Stimulated activated CD4-positive, alpha-beta T cell treated with anti-CD3 and anti-CD28 coated beads, Interleukin-1b, Interleukin-23, amount 100 ng/mL, for 48 hours (primary cell): Measurements from ENCODE around the gene ERFL.

ENCODE experiments used
- DNase-seq: peaks from one replicate; pipeline ENCODE4 v3.0.0-alpha.2; 2020

Gene ERFL

DNA sequence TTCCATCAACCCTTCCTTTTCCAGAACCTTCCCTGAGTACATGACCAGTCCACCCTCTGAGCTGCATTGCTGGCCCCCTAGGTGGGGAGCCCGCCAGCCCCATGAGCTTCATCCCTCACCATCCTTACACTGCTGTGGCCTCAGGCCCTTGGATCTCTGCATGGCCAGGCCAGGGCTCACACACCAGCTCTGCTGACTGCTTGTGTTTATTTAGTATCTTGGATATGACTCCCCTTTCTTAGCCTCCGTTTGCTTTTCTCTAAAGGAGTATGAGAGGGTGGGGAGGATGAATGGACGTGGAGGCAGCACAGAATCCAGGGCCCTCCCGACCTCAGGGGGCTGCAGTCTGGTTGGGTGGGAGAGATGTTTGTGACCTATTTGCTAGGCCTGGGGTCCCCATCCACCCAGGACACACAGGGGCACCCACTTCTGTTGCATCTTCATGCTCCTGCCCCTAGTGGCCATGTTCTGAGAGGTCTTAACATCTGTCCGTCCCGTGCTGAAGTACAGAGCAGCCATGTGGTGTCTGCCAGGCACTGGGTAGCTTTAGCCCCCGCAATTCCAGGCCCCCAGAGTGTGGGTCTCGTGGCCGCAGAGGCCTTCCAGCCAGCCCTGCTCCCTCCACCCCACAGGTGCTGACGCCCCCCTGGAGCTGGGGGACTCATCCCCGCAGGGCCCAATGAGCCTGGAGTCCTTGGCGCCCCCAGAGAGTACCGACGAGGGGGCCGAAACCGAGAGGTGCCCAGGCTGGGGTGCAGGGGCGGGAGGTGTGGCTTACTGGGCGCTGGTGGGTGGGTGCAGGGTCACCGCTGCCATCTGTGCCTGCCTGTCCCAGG lies 32.3 kb downstream of the ERFL start:
- no peak for DNase-seq

DNA sequence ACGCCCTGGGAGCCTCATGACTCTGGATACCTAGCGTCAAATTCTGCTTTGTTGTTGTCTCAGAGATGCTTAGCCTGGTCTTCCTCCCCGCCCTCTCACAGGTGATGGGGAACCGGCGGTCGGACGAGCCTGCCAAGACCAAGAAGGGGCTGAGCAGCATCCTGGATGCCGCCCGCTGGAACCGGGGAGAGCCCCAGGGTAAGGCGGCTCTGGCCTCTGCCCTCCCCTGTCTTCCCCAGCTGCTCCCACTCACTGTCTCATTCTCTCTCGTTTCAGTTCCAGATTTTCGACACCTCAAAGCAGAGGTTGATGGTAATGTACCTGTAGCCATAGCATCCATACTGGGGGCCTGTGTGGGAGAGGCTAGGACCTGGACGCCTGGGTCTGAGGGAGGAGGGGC lies 33.9 kb downstream of the ERFL start:
- DNase-seq: no peak

DNA sequence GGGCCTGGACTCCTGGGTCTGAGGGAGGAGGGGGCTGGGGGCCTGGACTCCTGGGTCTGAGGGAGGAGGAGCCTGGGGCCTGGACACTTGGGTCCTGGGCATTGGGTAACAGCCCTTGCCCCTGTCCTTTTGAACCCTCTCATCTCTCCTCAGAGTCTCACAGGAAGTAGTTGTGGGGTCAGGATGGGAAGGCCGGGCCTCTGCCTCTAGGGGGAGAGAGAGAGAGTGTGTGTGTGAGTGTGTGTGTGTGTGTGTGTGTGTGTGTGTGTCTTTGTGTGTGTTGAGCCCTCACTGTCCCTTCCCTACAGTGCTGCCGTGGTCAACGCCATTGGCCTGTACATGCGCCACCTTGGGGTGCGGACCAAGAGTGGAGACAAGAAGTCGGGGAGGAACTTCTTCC lies 34.4 kb downstream of the ERFL start:
- DNase-seq: no peak

DNA sequence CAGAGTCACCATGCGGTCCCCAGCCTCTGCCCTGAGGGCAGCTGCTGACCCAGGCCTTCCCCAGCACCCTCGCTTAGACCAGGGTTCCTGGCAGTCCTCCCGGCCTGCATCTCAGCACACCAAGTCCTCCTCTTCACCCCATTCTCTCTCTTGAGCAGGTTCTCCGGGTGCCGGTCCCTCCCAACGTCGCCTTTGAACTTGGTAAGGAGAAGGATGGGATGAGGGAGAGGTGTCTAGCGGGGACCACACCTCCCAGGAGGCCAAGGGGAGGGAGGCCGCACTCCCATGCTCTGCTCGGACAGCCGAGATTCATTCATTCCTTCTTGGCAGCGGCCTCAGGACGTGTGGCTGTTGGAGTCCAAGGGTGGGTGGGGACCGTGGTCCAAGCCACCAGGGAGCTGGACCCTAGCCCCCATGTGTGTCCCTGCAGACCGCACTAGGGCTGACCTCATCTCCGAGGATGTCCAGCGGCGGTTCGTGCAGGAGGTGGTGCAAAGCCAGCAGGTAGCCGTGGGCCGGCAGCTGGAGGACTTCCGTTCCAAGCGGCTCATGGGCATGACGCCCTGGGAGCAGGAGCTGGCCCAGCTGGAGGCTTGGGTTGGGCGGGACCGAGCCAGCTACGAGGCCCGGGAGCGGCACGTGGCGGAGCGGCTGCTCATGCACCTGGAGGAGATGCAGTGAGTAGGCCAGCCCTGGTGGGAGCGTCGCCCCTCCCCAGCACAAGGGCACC lies 35.9 kb downstream of the ERFL start:
- DNase-seq: no peak

DNA sequence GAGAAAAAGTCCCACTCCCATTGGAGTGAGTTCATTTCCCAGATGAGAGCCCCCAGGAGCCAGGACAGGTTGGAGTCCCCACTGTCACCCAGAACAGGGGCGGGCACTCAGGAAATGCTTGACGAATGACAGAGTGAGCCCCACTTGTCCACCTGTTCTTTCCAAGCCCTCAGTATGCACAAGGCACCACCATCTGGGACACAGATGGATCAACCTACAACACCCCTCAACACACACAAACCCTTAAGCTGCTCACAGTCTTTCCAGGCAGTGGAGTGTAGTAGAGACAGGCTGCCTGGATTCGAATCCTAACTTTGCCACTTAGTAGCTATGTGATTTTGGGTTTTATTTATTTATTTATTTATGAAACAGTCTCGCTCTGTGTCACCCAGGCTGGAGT lies 37.3 kb downstream of the ERFL start:
- DNase-seq: no peak

DNA sequence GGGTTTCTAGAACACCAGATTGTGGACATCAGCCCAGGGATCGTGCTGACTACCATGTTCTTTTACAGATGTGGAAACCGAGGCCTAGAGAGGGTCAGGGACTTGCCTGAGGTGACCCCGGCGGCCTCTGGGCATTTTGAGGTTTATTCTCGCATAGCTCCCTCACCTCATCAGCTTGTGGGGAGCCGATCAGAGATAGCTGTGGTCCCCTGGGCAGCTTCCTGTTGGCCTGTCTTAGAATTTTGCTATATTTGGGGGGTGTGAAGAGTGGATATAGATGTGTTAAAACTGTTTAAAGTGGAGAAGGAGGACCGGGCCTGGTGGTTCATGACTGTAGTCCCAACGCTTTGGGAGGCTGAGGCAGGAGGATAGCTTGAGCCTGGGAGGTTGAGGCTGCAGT lies 38.4 kb downstream of the ERFL start:
- no peak for DNase-seq

DNA sequence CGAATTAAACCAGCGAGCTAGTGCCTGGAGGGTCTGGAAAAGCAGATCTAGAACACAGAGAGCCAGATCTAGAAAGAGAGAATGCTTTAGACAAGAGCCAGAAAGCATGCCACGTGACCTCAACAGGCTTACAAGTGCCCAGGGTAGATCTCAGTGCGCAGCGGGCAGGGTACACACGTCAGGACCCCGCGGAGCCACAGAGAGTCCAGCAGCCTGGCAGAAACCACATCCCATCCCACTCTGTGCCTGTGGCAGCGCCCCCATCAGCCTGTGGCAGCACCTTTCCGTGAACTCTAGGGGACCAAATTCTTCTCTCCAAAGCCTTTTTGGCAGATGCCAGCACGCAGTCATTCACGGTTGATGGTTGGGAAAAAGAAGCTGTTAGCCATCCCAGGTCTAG lies 39.3 kb downstream of the ERFL start:
- no peak for DNase-seq

DNA sequence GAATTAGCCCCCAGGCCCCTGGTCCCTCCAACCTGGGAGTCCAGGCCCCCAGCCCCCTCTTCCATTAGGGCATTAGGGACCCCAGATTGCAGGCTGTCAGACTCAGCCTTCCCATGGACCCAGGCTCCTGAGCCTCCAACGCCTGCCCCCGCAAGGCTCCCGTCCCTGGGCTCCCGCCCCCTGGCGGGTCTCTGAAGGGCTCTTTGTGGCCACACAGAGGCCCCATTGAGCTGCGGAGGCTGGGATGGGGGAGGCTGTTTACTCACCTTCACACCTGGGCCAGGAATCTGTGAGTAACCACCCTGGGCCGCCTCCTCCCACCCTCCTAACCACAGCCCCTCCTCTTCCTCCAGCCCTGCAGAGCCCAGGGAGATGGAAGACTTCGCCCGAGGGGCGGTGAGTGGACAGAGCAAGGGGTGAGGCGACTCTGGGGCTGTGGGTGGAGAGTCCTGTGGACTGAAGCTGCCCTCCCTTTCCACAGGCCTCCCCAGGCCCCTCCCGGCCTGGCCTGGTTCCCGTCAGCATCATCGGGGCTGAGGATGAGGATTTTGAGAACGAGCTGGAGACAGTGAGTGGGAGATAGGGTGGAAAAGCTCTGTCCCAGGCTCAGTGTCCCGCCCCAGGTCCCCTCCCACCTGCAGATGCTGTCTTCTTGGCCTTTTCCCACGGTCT lies 40.4 kb downstream of the ERFL start:
- peak; percentile 90 for DNase-seq

DNA sequence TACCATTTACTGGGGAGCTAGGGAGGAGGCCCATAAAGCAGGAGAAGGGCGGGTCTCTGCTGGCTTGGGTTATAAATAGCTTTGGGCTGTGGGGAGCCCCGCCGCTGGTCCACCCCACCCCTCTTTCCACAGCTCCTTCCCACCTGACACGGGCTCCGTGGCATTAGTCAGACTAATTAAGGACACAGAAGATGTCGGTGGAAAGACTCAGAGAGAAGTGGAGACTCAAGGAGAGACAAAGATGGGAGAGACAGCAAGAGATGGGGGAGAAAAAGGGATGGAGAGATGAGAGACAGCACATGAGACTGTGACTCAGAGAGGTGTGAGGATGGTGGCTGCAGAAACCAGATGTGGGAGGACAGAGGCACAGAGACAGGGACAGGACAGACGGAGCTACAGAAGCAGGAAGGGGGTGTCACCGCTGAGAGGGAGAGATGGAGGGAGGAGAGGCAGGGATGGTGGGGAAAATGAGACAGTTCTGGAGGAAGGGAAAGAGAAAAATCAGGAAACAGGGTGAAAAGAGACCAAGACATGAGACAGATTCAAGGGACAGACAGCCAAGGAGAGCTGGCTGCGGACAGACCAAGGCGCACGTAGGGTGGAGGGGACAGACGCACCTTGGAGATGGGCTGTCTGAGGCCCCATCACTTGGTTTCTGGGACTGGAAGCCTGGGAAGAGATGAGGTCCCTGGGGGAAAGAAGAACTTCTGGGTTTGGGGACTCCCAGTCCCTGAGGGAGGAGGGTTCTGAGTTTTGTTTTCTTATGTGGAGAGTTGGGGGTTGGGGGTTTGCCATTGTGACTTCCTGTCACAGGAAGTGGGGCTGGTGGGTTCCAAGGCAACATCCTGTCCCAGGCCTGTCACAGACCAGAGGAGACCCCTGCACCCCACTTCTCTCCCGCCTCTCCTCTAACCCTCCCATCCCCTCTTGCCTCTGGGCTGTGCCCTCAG lies 41.2 kb downstream of the ERFL start:
- DNase-seq: peak; percentile 55

DNA sequence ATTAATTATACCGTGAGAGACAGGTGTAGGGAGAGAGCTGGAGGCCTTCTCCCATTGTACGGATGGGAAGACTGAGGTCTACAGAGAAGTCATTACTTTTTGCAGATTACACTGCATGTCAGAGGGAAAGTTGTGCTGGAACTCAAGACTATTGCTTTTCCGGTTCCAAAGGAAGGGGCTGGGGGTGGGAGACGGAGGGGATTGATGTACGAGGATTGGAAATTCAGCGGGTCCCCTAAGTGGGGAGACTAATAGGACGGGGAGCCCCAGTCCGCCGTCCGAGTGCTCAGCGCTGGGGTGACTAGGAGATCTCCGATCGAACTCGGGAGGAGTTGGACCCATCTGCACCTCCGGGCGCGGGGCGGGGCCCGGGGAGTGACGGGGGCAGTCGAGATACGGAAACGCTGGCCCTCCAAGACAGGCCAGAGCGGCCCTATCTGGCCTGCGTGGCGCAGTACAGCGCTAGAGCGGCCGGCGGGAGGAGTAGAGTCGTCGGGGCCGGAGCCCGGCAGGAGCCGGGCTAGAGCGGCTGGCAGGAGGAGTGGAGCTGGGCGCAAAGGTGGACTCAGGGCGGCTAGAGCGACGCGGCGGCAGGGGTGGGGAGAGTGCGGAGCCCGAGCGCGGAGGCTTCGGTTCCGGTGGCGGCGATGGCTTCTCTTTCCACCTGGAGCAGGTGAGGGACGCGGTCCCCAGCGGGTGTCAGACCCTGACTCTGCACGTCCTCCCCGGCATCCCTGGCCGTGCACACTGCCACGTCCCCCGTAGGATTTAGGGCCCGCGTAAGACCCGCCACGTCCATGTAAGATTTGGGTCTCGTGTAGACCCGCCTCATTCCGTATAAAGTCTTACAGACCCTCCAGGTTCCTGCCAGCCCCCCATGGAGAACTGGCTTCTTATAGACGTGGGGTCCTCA lies 44.2 kb downstream of the ERFL start:
- DNase-seq: peak; percentile 94

DNA sequence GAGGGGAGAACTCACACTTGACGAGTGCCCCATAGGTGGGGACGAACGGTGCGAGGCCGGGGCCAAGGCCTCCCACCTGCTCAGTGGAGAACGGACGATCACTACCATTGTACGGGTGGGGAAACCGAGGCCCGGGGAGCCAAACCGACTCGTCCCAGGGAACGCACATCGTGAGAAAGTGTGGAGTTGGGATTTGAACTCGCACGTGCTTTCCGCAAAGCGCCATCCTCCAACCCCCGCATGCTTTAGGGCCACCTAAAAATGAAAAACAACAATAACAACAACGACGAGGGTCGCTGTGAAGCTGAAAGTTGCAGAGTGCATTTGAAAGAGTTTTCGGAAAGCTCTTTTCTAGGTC lies 44.8 kb downstream of the ERFL start:
- no peak for DNase-seq

DNA sequence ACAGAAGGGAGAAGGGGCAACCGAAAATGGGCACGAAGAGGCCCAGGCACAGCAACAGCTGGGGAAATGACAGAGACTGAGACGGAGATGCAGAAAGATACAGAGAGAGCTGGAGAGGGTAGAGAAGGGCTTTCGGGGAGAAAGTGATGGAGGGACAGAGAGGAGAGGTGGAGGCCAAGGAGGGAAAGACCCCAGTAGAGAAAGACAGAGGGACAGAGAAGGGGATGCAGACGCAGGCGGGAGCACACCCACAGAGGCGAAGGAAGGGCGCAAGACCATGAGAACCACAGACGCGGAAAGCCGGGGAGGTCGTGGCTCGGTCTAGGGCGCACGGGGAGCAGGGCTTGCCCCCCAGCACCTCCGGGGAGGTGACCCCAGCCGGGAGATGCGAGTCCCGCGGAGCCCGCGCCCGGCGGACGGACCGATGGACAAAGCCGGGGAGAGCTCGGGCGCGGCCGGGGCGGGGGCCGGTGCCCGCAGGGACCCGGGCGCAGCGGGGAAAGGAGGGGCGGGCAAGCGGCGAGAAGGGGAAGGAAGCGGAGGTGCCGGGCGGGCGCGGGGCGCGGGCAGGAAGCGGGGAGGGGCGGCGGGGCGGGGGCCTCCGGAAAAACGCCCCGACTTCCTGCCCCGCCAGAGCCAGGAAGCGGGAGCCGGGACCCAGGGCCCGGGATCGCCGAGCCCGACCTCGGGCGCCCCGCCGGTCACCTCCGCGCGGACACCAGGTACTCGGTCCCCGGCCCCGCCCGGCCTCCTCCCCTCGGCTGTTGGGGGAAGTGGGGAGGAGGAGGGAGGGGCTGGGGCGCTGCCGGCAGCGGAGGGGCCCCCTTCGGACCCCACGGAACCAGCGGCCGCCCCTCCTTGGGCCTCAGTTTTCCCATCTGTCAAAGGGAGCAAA lies 45.4 kb downstream of the ERFL start, which contains the start of gene ARHGEF1:
ARHGEF1 (plus strand) TSS at position 617 of the 895 bp plus-strand sequence. CDS start 4,899 bp downstream, outside the sequence.
- no peak for DNase-seq

DNA sequence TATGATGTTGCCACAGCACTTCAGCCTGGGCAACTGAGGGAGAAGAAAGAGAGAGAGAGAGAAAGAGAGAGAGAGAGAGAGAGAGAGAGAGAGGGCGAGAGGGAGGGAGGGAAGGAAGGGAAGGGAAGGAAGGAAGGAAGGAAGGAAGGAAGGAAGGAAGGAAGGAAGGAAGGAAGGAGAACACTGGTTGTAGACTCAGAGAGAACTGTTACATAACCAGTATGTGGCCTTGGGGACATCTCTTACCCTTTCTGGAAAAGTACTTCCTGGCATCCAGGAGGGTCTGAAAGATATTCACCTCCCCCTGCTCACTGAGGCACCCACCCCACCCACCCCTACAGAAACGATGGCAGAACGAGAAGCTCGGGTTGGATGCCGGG lies 47.9 kb downstream of the ERFL start:
- no peak for DNase-seq

DNA sequence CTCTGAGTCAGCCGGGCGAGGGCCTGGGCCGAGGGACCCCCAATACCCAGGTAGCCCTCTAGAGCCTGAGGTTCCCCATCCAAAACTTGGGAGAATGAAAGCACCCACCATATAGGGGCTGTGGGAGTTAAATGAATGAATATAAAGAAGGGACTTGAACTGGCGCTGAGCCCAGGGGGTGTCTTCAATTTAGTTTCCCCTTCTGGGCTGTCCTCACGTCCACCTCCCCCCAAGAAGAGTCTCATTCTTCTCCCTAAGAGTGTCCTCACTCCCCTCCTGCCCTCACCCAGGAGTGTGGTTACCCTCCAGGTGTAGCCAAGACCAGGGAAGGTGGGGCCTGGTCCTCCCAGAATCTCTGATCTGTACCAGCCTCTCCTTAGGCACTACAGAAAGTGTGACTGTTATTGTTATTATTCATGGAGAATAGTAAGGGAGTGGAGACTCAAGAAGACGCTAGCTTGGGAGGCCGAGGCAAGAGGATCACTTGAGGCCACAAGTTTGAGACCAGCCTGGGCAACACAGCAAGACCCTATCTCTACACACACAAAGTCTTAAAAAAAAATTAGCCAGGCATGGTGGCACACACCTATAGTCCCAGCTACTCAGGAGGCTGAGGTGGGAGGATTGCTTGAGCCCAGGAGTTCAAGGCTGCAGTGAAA lies 48.5 kb downstream of the ERFL start:
- no peak for DNase-seq

DNA sequence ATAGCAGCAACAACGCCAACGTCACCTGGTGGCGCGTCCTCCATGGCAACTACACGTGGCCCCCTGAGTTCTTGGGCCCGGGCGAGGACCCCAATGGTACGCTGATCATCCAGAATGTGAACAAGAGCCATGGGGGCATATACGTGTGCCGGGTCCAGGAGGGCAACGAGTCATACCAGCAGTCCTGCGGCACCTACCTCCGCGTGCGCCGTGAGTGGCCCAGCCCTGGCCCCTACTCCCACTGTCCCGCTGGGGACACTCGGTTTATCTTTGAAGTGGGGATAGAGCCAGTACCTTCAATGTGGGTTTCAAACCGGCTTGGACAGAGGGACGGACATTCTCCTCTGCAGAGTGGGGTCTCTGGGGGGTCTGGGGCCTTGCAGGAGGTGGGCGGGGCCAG lies 49.2 kb downstream of the ERFL start:
- no peak for DNase-seq

DNA sequence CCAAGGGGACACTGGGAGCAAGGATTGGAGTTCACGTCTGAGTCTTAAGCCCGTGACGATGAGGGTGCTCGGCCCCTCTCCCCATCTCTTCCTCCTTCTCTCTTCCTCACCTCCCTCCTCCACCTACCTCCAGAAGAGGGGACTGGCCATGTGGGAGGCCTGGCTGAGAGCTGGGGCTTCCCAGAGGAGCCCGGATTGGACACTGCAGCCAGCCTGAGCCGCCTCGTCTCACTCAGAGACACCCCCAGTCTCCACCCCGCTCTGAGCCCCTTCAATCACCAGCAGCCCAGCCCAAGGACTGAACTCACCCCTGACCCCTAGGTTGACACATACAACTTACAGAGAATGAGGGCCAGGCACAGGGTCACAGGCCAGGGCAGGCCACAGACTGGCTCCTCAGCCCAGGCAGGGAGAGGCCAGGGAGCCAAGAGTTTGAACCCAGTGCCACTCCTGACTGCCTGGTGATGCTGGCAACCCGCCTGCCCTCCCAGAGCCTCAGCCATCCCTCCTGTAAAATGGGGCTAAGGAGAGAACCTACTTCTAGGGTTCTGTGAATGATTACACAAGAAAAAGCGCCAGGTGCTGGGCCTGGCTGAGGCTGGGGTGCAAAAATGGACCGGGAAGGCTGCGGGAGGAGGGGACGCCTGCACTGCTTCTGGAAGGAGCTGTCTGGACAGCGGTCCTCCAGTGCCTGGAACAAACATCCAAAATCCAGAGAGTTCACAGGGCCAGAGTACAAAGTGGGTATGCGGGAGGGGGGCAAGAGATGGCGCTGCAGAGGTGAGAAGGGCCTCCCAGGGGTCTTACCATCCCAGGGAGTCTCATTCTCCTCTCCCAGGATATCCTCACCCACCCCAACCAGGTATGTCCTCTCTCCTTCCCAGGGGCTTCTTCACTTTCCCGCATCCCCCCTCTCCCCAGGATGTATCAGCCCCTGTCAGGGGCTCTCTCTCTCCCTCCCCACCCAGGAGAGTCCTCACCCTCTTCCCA lies 50.0 kb downstream of the ERFL start:
- no peak for DNase-seq

DNA sequence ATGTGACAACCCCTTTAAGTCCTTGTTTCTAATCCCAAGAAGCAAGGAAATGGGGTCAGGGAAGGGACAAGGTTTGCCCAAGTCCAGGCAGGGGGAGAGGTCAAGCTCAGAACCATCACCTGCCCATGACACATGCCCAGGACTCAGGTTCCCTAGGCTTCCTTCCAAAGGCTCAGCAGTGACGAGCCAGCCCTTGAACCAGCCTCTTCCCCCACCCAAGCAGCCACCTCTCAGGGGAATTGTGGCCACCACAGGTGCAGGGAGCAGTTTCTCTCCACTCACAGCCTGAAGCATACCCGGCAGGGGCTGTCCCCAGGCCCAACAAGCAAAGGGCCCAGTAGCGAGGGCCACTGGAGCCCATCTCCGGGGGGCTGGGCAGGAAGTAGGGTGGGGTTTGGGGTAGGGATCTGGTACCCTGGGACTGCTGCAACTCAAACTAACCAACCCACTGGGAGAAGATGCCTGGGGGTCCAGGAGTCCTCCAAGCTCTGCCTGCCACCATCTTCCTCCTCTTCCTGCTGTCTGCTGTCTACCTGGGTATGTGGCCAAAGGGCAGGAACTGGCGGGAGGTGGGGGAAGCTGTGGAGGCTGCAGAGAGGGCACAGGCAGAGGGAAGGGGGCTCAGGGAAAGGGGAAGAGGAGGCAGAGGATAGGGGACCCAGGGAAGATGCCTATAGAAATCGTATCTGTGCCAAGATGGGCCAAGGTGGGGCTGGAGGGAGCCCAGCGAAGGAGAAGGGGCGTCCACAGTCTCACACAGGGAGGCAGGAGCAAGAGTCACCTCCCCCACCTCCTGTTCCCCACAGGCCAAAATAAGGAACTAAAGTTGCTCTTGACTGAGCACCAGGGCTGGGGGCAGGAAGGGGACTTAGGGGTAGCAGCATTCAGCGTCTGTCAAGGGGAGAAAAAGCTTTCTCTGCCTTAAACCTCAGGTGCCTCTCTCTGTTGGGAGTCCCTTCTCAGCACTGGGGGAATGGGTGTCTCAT lies 51.1 kb downstream of the ERFL start, which contains the start of gene CD79A:
CD79A (plus strand) TSS at position 433 of the 986 bp plus-strand sequence; CDS start at position 459, 26 bp downstream.
- no peak for DNase-seq
